CD14-positive monocyte (primary cell): ENCODE data around the gene CCDC97. TPM values are rescaled to one million over a fixed set of nuclear protein-coding genes. Genes with fewer than 3 reads are reported as not detected.

ENCODE experiments used
- DNase-seq, 3 donors: peaks; one replicate each; pipeline ENCODE4 v3.0.0-alpha.2; 2011 to 2022
- H2AFZ ChIP-seq: 2 replicates; pipeline ENCODE4 v1.6.0; 2012; ENCODE audit warnings: mild to moderate bottlenecking, low read depth, low read length, inconsistent platforms; ENCODE audit not compliant: insufficient read depth, poor library complexity, severe bottlenecking
- H3K27ac ChIP-seq, 2 donors: 1 replicate in 1 of 2; 2 replicates in 1 of 2; pipeline ENCODE4 v1.5.1; 2012 to 2013; ENCODE audit warnings: low read length in 2 of 2, control low read depth in 1 of 2, inconsistent platforms in 1 of 2, low read depth in 1 of 2, mild to moderate bottlenecking in 1 of 2
- H3K27me3 ChIP-seq, 2 donors: one replicate each; pipeline versions ENCODE4 v1.6.0 to v1.6.1; 2011 to 2013; ENCODE audit warnings: low read length in 2 of 2; ENCODE audit not compliant: control insufficient read depth in 2 of 2, insufficient read depth in 2 of 2
- H3K36me3 ChIP-seq, 2 donors: replicated peaks in 1 of 2; 1 replicate in 1 of 2; 2 replicates in 1 of 2; pipeline versions ENCODE4 v1.5.1 to v1.6.1; 2012 to 2013; ENCODE audit warnings: low read length in 2 of 2, control low read depth in 1 of 2, inconsistent platforms in 1 of 2, mild to moderate bottlenecking in 1 of 2; ENCODE audit not compliant: insufficient read depth in 2 of 2, control insufficient read depth in 1 of 2
- H3K4me1 ChIP-seq, 2 donors: 1 replicate in 1 of 2; 2 replicates in 1 of 2; pipeline versions ENCODE4 v1.5.1 to v1.6.1; 2012 to 2013; ENCODE audit warnings: low read length in 2 of 2, control low read depth in 1 of 2, inconsistent platforms in 1 of 2, mild to moderate bottlenecking in 1 of 2, moderate library complexity in 1 of 2; ENCODE audit not compliant: insufficient read depth in 2 of 2, control insufficient read depth in 1 of 2
- H3K4me2 ChIP-seq: replicated peaks from 2 replicates; pipeline ENCODE3; 2012; ENCODE audit warnings: low read length, moderate library complexity, mild to moderate bottlenecking; ENCODE audit not compliant: poor library complexity, severe bottlenecking; ENCODE audit errors: extremely low read depth
- H3K4me3 ChIP-seq, 3 experiments: fragments of 200-600 bp in 1 of 3; sonication (generic) in 1 of 3; replicated peaks in 1 of 3; 1 replicate in 2 of 3; 2 replicates in 1 of 3; pipeline ENCODE4 v1.5.1; 2011 to 2013; ENCODE audit warnings: low read length in 3 of 3, mild to moderate bottlenecking in 3 of 3, control low read depth in 2 of 3, low read depth in 2 of 3, inconsistent platforms in 1 of 3, moderate library complexity in 1 of 3
- H3K79me2 ChIP-seq: 2 replicates; pipeline ENCODE4 v1.6.0; 2012; ENCODE audit warnings: mild to moderate bottlenecking, control low read depth, inconsistent platforms, low read length, moderate library complexity; ENCODE audit not compliant: insufficient read depth
- H3K9ac ChIP-seq: 2 replicates; pipeline ENCODE4 v1.6.0; 2017; ENCODE audit warnings: low read length, mild to moderate bottlenecking; ENCODE audit not compliant: insufficient read depth, poor library complexity, severe bottlenecking
- H3K9me3 ChIP-seq, 2 donors: replicated peaks in 1 of 2; 1 replicate in 1 of 2; 2 replicates in 1 of 2; pipeline versions ENCODE4 v1.5.1 to v1.6.1; 2012 to 2013; ENCODE audit warnings: low read length in 2 of 2, control low read depth in 1 of 2; ENCODE audit not compliant: control insufficient read depth in 1 of 2, insufficient read depth in 1 of 2
- H4K20me1 ChIP-seq: 2 replicates; pipeline ENCODE4 v1.6.0; 2012; ENCODE audit warnings: mild to moderate bottlenecking, low read length, control low read depth, moderate library complexity; ENCODE audit not compliant: insufficient read depth
- H3K27ac Mint-ChIP-seq, 7 donors: one replicate each; pipeline ENCODE4 v1.8.0; 2020; ENCODE audit warnings: mild to moderate bottlenecking in 7 of 7, mixed read lengths in 7 of 7, moderate library complexity in 6 of 7, inconsistent platforms in 2 of 7
- H3K27me3 Mint-ChIP-seq, 3 donors: one replicate each; pipeline ENCODE4 v1.8.0; 2021 to 2022; ENCODE audit warnings: low read depth in 3 of 3, mild to moderate bottlenecking in 3 of 3, mixed read lengths in 3 of 3, moderate library complexity in 3 of 3, inconsistent platforms in 1 of 3
- H3K36me3 Mint-ChIP-seq, 2 donors: one replicate each; pipeline ENCODE4 v1.8.0; 2020; ENCODE audit warnings: mixed read lengths in 2 of 2, inconsistent platforms in 1 of 2, mild to moderate bottlenecking in 1 of 2
- H3K4me1 Mint-ChIP-seq: one replicate; pipeline ENCODE4 v1.8.0; 2020; ENCODE audit warnings: mild to moderate bottlenecking, mixed read lengths
- H3K4me3 Mint-ChIP-seq, 2 donors: one replicate each; pipeline ENCODE4 v1.8.0; 2020; ENCODE audit warnings: mild to moderate bottlenecking in 2 of 2, mixed read lengths in 2 of 2, moderate library complexity in 1 of 2
- H3K9me3 Mint-ChIP-seq, 7 donors: one replicate each; pipeline ENCODE4 v1.8.0; 2020 to 2022; ENCODE audit warnings: mixed read lengths in 7 of 7, mild to moderate bottlenecking in 6 of 7, moderate library complexity in 6 of 7, inconsistent platforms in 2 of 7
- CTCF ChIP-seq: fragments of 200-600 bp; IDR thresholded peaks from one replicate; pipeline ENCODE4 v1.8.0; 2022; ENCODE audit warnings: antibody characterized with exemption, mild to moderate bottlenecking
- WGBS: methylation state at CpG from one replicate; pipeline ENCODE4 v1.1.5; 2013; ENCODE audit warnings: missing lambda C conversion rate; ENCODE audit not compliant: insufficient coverage; 5-methylcytosine and 5-hydroxymethylcytosine counted together
- intact Hi-C, 2 donors: fragments of 100-400 bp; cut with micrococcal nuclease; formaldehyde crosslinking; loops; one replicate each; pipeline versions ENCODE4 v1.15.0 to v1.15.1; 2023
- polyA plus RNA-seq, 3 donors: library from polyadenylated mRNA; depleted of rRNA in 1 of 3; unstranded in 2 of 3; stranded (reverse) in 1 of 3; fragments of 300-500 nt in 2 of 3; fragments of >200 nt in 1 of 3; fragmentation: Illumina TruSeq in 2 of 3; gene quantifications; 1 replicate in 2 of 3; 2 replicates in 1 of 3; pipeline ENCODE4 v1.2.3, GENCODE V29; 2012 to 2021

CCDC97 gene
- polyA plus RNA-seq, 3 donors, result 6.1 to 13.0 (median 8.8) TPM

- peak within 1 kb of the TSS; percentile 99 to 100 (median 100) for H3K27ac Mint-ChIP-seq
- peaks cover 19% of the 10 kb centered on the region in 2 donors for H3K36me3 Mint-ChIP-seq
- Histone ChIP-seq H3K79me2 (peaks cover 50% of the 10 kb centered on the region), H3K4me2 (peak within 1 kb of the TSS; percentile 92), H3K27me3 (peaks cover 0 to 5% of the 10 kb centered on the region in 2 donors), H2AFZ (peak within 1 kb of the TSS; percentile 80), H3K9ac (peak within 1 kb of the TSS; percentile 99), H3K36me3 (peaks cover 12 to 24% of the 10 kb centered on the region in 2 donors), H4K20me1 (peaks cover 22% of the 10 kb centered on the region), H3K4me1 (peaks cover 33 to 37% of the 10 kb centered on the region in 2 donors), H3K9me3 (no peaks in the 10 kb centered on the region), H3K27ac (peak within 1 kb of the TSS; percentile 99 to 100), H3K4me3 (peak within 1 kb of the TSS; percentile 79 to 91 (median 84))
- peak; percentile 40 for TF ChIP-seq CTCF
- peaks cover 4 to 13% (median 9%) of the 10 kb centered on the region in 3 donors for H3K27me3 Mint-ChIP-seq
- under 1% methylated on average over 37 of the region's 55 CpGs for WGBS
- peak; percentile 100 for DNase-seq
- H3K9me3 Mint-ChIP-seq, result no peaks in the 10 kb centered on the region
- H3K4me1 Mint-ChIP-seq, result peaks cover 37% of the 10 kb centered on the region
- peak within 1 kb of the TSS; percentile 96 to 97 for H3K4me3 Mint-ChIP-seq
- intact Hi-C loops, result loop anchor here (2.0 to 10.0 kb wide), 5 partner anchors 37 to 171 kb away; partner anchors contain the start of genes DMAC2 (in 1 of the 2) and TGFB1 (in 1 of the 2)
These were observed 46.0 kb upstream of the CCDC97 start, which contains the start of gene HNRNPUL1 for GRCh38 chr19:41263850-41264580. Gene HNRNPUL1 (plus strand): TSS chr19:41264372. CDS start chr19:41264504, 132 bp downstream.

GRCh38 chr19:41264581-41265394 is 45.2 kb upstream of the CCDC97 start:
- Histone ChIP-seq H3K4me3 (peak overlapping the region; percentile 74 to 91 (median 79)), H2AFZ (peak overlapping the region; percentile 80), H3K27ac (peak overlapping the region; percentile 77 to 95), H3K9me3 (no peaks in the 10 kb centered on the region), H3K36me3 (peaks cover 20 to 32% of the 10 kb centered on the region in 2 donors), H3K4me1 (peaks cover 33 to 37% of the 10 kb centered on the region in 2 donors), H3K27me3 (peaks cover 0 to 5% of the 10 kb centered on the region in 2 donors), H3K9ac (peak overlapping the region; percentile 99), H3K4me2 (peak overlapping the region; percentile 90), H4K20me1 (peaks cover 30% of the 10 kb centered on the region), H3K79me2 (peaks cover 57% of the 10 kb centered on the region)
- H3K36me3 Mint-ChIP-seq, result peaks cover 25 to 26% of the 10 kb centered on the region in 2 donors
- WGBS, result under 1% methylated on average over 69 of the region's 75 CpGs
- H3K4me1 Mint-ChIP-seq, result peaks cover 37% of the 10 kb centered on the region
- peak; percentile 7 for TF ChIP-seq CTCF
- no peaks in the 10 kb centered on the region for H3K9me3 Mint-ChIP-seq
- H3K4me3 Mint-ChIP-seq, result peak overlapping the region; percentile 96 to 97
- peaks cover 4 to 11% (median 4%) of the 10 kb centered on the region in 3 donors for H3K27me3 Mint-ChIP-seq
- H3K27ac Mint-ChIP-seq, result peak overlapping the region; percentile 92 to 100 (median 100)
- DNase-seq, result peak in 1 of 3 donors; percentile 4
- intact Hi-C loops, result loop anchor here (5.0 to 10.0 kb wide), 5 partner anchors 37 to 170 kb away; partner anchors contain the start of genes DMAC2 (in 1 of the 2) and TGFB1 (in 1 of the 2)
